ENCODE results near the gene IFRD2.

DNA sequence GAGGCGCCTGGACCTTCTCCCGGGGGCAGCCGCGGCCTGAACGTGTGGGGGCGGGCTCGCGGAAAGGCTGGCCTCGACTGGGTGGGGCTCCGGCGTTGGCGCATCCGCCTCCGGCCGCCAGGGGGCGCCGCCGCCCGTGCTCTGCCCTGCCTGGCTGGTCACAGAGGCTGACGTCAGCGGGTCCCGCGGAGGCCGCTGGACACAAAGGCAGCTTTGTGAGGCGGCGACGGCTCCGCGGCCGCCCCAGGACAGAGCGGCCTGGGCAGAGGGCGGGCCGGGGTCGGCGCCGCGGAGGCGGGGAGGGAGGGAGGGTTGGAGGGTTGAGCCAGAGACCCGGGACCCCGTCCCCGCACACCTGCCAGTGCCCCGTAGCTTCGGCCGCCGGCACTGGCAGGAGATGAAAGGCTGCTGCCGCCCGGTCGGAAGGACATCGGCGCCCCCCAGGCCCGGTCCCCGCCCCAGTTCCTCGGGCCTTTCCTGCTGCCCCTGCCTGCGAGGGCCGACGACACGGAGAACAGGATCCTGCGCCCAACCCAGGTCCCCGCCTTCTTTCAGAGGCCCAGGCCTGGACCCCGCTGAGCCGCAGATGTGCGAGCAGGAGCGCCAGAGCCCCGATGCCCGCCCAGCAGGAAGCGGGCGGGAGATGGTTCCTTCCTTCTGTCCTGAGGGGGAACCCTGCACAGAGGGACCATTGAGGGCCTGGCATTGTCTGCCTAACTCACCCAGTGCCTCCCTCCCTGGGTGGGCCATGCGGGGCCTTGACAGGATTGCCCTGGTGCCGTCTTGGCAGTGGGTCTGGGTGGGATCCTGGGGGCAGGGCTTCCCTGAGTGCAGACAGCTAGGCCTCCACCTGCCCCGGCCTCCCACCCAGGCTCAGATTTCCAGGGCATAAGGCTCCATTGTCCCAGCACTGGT, 31.9 kb downstream of the IFRD2 start:
- TF ChIP-seq, protein P1, sequence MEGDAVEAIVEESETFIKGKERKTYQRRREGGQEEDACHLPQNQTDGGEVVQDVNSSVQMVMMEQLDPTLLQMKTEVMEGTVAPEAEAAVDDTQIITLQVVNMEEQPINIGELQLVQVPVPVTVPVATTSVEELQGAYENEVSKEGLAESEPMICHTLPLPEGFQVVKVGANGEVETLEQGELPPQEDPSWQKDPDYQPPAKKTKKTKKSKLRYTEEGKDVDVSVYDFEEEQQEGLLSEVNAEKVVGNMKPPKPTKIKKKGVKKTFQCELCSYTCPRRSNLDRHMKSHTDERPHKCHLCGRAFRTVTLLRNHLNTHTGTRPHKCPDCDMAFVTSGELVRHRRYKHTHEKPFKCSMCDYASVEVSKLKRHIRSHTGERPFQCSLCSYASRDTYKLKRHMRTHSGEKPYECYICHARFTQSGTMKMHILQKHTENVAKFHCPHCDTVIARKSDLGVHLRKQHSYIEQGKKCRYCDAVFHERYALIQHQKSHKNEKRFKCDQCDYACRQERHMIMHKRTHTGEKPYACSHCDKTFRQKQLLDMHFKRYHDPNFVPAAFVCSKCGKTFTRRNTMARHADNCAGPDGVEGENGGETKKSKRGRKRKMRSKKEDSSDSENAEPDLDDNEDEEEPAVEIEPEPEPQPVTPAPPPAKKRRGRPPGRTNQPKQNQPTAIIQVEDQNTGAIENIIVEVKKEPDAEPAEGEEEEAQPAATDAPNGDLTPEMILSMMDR (conservative IDR thresholded peaks at IDR 0.05; ENCODE audit: low read depth, low read length): peak; percentile 87
- TF ChIP-seq EZH2 (IDR thresholded peaks at IDR 0.05; ENCODE audit: low read length, unreplicated experiment): no peak
